Sigmoid colon (tissue), 7 donors: Measurements from ENCODE around the gene SIRT2. TPM values are rescaled to one million over a fixed set of nuclear protein-coding genes. Genes with fewer than 3 reads are reported as not detected.
A peak's percentile ranks its signal among the peaks of the same experiment; 100 is the strongest.

ENCODE experiments used
- DNase-seq: peaks from one replicate; pipeline ENCODE4 v3.0.0-alpha.2; 2019
- H3K27ac ChIP-seq, 4 donors: fragments of 200-600 bp; sonication (generic); one replicate each; pipeline ENCODE4 v1.5.1; 2016 to 2019; ENCODE audit warnings: mild to moderate bottlenecking in 1 of 4
- H3K27me3 ChIP-seq, 3 donors: fragments of 200-600 bp; sonication (generic); one replicate each; pipeline ENCODE4 v1.5.1; 2019; ENCODE audit warnings: mild to moderate bottlenecking in 1 of 3
- H3K36me3 ChIP-seq, 4 donors: fragments of 200-600 bp; sonication (generic); one replicate each; pipeline ENCODE4 v1.5.1; 2016 to 2019
- H3K4me1 ChIP-seq, 4 donors: fragments of 200-600 bp; sonication (generic); one replicate each; pipeline ENCODE4 v1.5.1; 2017 to 2019
- H3K4me3 ChIP-seq, 4 donors: fragments of 200-600 bp; sonication (generic); one replicate each; pipeline ENCODE4 v1.5.1; 2017 to 2019; ENCODE audit warnings: mild to moderate bottlenecking in 2 of 4, moderate library complexity in 1 of 4
- H3K9me3 ChIP-seq, 4 donors: fragments of 200-600 bp in 3 of 4; sonication (generic) in 3 of 4; one replicate each; pipeline versions ENCODE4 v1.5.1 to v1.6.1; 2013 to 2019
- CTCF ChIP-seq, 4 experiments: fragments of 450-650 bp in 3 of 4; fragments of 200-600 bp in 1 of 4; IDR thresholded peaks; one replicate each; pipeline ENCODE4 v1.5.1; 2016 to 2019; ENCODE audit warnings: antibody characterized with exemption in 4 of 4, mild to moderate bottlenecking in 3 of 4, moderate library complexity in 2 of 4
- EP300 ChIP-seq, 4 donors: sonication (generic); formaldehyde crosslinking; IDR thresholded peaks; one replicate each; pipeline ENCODE4 v1.6.1; 2017; ENCODE audit warnings: antibody characterized with exemption in 4 of 4
- POLR2A ChIP-seq, 2 donors: fragments of 450-650 bp; IDR thresholded peaks; one replicate each; pipeline ENCODE4 v1.6.1; 2016; ENCODE audit warnings: antibody characterized with exemption in 2 of 2, mild to moderate bottlenecking in 2 of 2, moderate library complexity in 2 of 2
- POLR2AphosphoS5 ChIP-seq, 4 donors: sonication (generic); formaldehyde crosslinking; IDR thresholded peaks; one replicate each; pipeline ENCODE4 v1.6.1; 2017; ENCODE audit warnings: antibody characterized with exemption in 4 of 4
- WGBS, 2 donors: extraction: QIAGEN DNeasy Blood & Tissue Kit; methylation state at CpG; one replicate each; pipeline ENCODE4 v1.1.7; 2013; 5-methylcytosine and 5-hydroxymethylcytosine counted together
- intact Hi-C: fragments of 100-400 bp; cut with DNase I; formaldehyde crosslinking; loops from one replicate; pipeline ENCODE4 v1.15.1; 2023
- polyA plus RNA-seq, 3 donors: library from polyadenylated mRNA; stranded (reverse); fragments of 200-250 nt; gene quantifications; one replicate each; pipeline ENCODE4 v1.2.3, GENCODE V29; 2013
- total RNA-seq, 4 donors: library from RNA; depleted of rRNA; stranded (reverse); fragments of >200 nt; gene quantifications; one replicate each; pipeline ENCODE4 v1.1.0, GENCODE V29; 2016
- donor health status: healthy with polysubstance abuse.
- donor health status: Bipolar disorder and iron deficiency.
- donor health status: healthy.

Gene SIRT2
- total and polyA plus RNA-seq, 7 donors, result 36.2 to 92.7 (median 65.5) TPM

GRCh38 chr19:38870612-38871011, 28.8 kb downstream of the SIRT2 start:
- Histone ChIP-seq H3K27me3 (no peaks in the 10 kb centered on the region), H3K27ac (peak overlapping the region in 1 of 4 donors; percentile 64), H3K9me3 (no peaks in the 10 kb centered on the region), H3K4me1 (peaks cover 0 to 17% (median 15%) of the 10 kb centered on the region in 4 donors), H3K4me3 (peak overlapping the region in 1 of 4 donors; percentile 55), H3K36me3 (no peaks in the 10 kb centered on the region)
- DNase-seq, result no peak
- intact Hi-C loops, result no loop called here
- TF ChIP-seq POLR2A (IDR thresholded peaks at IDR 0.05) (no peak), CTCF (IDR thresholded peaks at IDR 0.05) (no peak), EP300 (IDR thresholded peaks at IDR 0.05) (no peak), POLR2AphosphoS5 (IDR thresholded peaks at IDR 0.05) (no peak)
- WGBS, 2 donors, result 93% methylated on average over 19 of the region's 19 CpGs

GRCh38 chr19:38869836-38870607, 29.4 kb downstream of the SIRT2 start:
- Histone ChIP-seq H3K27ac (peak overlapping the region; percentile 35 to 64 (median 52)), H3K4me1 (peaks cover 0 to 17% (median 15%) of the 10 kb centered on the region in 4 donors), H3K9me3 (no peaks in the 10 kb centered on the region), H3K27me3 (no peaks in the 10 kb centered on the region), H3K4me3 (peak overlapping the region; percentile 13 to 55 (median 48)), H3K36me3 (no peaks in the 10 kb centered on the region)
- peak; percentile 94 for DNase-seq
- TF ChIP-seq CTCF (IDR thresholded peaks at IDR 0.05), result peak; percentile 59 to 88 (median 73)
- TF ChIP-seq EP300 (IDR thresholded peaks at IDR 0.05), result no peak
- TF ChIP-seq POLR2AphosphoS5 (IDR thresholded peaks at IDR 0.05), result peak in 3 of 4 donors; percentile 22 to 38 (median 31)
- TF ChIP-seq POLR2A (IDR thresholded peaks at IDR 0.05), result no peak
- WGBS, 2 donors, result 21 to 29% methylated on average over 62 of the region's 62 CpGs
- intact Hi-C loops, result loop anchor here (2.0 kb wide), 1 partner anchor 17 kb away; no protein-coding TSS in a partner anchor

- H3K27me3 ChIP-seq, result no peaks in the 10 kb centered on the region
- H3K9me3 ChIP-seq, result no peaks in the 10 kb centered on the region
- no peak for DNase-seq
- H3K4me3 ChIP-seq, result peak overlapping the region; percentile 13 to 55 (median 48)
- peaks cover 0 to 17% (median 15%) of the 10 kb centered on the region in 4 donors for H3K4me1 ChIP-seq
- H3K27ac ChIP-seq, result peak overlapping the region in 3 of 4 donors; percentile 45 to 64 (median 59)
- intact Hi-C loops, result loop anchor here (2.0 kb wide), 1 partner anchor 16 kb away; no protein-coding TSS in a partner anchor
- TF ChIP-seq CTCF (IDR thresholded peaks at IDR 0.05), result no peak
- no peak for TF ChIP-seq POLR2AphosphoS5 (IDR thresholded peaks at IDR 0.05)
- TF ChIP-seq EP300 (IDR thresholded peaks at IDR 0.05), result no peak
- no peak for TF ChIP-seq POLR2A (IDR thresholded peaks at IDR 0.05)
- no peaks in the 10 kb centered on the region for H3K36me3 ChIP-seq
- WGBS, 2 donors, result 30 to 71% methylated on average over 34 of the region's 34 CpGs
Measured at GRCh38 chr19:38869160-38869835, 30.1 kb downstream of the SIRT2 start.

GRCh38 chr19:38868551-38868950, 30.9 kb downstream of the SIRT2 start:
- 79 to 91% methylated on average over 6 of the region's 6 CpGs for WGBS, 2 donors

More at GRCh38 chr19:38868551-38868950, 30.9 kb downstream of the SIRT2 start:
- no peak overlapping the region for H3K4me3 ChIP-seq
- no peaks in the 10 kb centered on the region for H3K27me3 ChIP-seq
- H3K36me3 ChIP-seq, result no peaks in the 10 kb centered on the region
- no peak overlapping the region for H3K27ac ChIP-seq
- intact Hi-C loops, result loop anchor here (2.0 kb wide), 1 partner anchor 16 kb away; no protein-coding TSS in a partner anchor
- no peak for DNase-seq
- TF ChIP-seq POLR2A (IDR thresholded peaks at IDR 0.05) (no peak), POLR2AphosphoS5 (IDR thresholded peaks at IDR 0.05) (no peak), CTCF (IDR thresholded peaks at IDR 0.05) (no peak), EP300 (IDR thresholded peaks at IDR 0.05) (no peak)
- no peaks in the 10 kb centered on the region for H3K9me3 ChIP-seq
- H3K4me1 ChIP-seq, result peaks cover 0 to 17% (median 15%) of the 10 kb centered on the region in 4 donors
